ENCODE results near the gene DYNAP.

DNA sequence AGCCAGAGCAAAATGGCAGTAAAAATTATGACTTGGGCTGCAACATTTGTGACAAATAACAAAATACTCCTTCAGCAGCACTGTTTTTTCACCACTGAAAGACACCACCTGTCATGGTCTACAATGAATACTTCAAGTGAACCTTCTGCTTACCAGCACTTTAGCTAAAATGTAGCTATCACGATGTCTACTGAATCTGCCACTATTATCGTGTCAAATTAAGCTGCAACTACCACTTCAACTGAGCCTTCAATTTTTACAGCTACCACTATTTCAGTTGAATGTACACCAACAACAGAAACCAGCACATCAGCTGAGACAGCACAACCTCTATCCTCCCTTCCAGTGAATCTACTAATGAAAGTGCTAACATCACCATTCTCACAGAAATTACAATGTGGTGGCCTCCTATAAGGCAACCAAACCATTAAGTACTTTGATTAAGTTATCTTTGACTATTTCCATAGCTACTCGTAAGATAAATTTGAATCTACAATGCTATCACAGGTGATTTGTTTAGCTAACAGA is 10.8 kb upstream of the DYNAP start:
- TF ChIP-seq EZH2 (IDR thresholded peaks at IDR 0.05; ENCODE audit: borderline replicate concordance) (no peak), EZH2phosphoT487 (IDR thresholded peaks at IDR 0.05; ENCODE audit: low read depth, severe bottlenecking, unreplicated experiment) (no peak)
- TF ChIP-seq, protein P1, sequence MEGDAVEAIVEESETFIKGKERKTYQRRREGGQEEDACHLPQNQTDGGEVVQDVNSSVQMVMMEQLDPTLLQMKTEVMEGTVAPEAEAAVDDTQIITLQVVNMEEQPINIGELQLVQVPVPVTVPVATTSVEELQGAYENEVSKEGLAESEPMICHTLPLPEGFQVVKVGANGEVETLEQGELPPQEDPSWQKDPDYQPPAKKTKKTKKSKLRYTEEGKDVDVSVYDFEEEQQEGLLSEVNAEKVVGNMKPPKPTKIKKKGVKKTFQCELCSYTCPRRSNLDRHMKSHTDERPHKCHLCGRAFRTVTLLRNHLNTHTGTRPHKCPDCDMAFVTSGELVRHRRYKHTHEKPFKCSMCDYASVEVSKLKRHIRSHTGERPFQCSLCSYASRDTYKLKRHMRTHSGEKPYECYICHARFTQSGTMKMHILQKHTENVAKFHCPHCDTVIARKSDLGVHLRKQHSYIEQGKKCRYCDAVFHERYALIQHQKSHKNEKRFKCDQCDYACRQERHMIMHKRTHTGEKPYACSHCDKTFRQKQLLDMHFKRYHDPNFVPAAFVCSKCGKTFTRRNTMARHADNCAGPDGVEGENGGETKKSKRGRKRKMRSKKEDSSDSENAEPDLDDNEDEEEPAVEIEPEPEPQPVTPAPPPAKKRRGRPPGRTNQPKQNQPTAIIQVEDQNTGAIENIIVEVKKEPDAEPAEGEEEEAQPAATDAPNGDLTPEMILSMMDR (IDR thresholded peaks at IDR 0.05; ENCODE audit: poor library complexity) = no peak

All from hepatocyte (in vitro differentiated cells).